ENCODE measurements around the gene ZNF91.

Gene ZNF91

DNA sequence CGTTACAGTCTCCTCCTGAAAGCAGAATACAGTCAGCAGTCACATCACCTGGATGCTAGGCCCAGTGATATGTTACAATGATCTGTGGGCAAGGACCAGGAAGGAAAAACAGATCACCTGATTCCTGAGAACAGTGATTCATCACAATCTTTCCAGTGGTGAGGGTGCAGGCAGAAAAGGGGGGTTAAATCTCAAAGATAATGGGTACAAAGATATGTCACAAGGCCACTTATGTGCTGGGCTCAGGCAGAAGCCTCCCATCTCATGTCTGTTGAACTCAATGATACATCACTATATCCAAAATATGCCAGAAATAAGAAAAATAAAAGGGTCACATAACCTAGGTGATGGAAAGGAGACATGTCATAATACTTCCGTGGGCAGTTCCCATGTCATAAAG lies 10.8 kb upstream of the ZNF91 start:
- no peak overlapping the region for H3K27ac ChIP-seq
- TF ChIP-seq, protein P1, sequence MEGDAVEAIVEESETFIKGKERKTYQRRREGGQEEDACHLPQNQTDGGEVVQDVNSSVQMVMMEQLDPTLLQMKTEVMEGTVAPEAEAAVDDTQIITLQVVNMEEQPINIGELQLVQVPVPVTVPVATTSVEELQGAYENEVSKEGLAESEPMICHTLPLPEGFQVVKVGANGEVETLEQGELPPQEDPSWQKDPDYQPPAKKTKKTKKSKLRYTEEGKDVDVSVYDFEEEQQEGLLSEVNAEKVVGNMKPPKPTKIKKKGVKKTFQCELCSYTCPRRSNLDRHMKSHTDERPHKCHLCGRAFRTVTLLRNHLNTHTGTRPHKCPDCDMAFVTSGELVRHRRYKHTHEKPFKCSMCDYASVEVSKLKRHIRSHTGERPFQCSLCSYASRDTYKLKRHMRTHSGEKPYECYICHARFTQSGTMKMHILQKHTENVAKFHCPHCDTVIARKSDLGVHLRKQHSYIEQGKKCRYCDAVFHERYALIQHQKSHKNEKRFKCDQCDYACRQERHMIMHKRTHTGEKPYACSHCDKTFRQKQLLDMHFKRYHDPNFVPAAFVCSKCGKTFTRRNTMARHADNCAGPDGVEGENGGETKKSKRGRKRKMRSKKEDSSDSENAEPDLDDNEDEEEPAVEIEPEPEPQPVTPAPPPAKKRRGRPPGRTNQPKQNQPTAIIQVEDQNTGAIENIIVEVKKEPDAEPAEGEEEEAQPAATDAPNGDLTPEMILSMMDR (conservative IDR thresholded peaks at IDR 0.05): no peak

DNA sequence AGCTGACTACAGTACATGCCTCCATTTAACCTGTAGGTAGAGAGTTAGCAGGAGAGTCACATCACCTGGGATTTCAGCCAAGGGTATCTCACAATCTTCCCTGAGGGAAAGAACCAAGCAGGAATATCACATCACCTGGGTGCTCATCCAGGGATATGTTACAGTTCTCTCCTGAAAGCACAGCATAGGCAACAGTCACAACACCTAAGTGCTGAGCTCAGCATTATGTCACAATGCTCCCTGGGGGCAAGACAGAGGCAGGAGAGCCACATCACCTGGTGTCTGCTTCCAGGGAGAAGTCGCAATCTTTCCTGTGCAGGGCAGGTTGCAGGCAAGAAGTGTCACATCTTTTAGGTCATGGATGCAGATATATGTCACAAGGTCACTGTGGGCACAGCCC lies 9.4 kb upstream of the ZNF91 start:
- TF ChIP-seq, protein P1 (conservative IDR thresholded peaks at IDR 0.05): no peak

DNA sequence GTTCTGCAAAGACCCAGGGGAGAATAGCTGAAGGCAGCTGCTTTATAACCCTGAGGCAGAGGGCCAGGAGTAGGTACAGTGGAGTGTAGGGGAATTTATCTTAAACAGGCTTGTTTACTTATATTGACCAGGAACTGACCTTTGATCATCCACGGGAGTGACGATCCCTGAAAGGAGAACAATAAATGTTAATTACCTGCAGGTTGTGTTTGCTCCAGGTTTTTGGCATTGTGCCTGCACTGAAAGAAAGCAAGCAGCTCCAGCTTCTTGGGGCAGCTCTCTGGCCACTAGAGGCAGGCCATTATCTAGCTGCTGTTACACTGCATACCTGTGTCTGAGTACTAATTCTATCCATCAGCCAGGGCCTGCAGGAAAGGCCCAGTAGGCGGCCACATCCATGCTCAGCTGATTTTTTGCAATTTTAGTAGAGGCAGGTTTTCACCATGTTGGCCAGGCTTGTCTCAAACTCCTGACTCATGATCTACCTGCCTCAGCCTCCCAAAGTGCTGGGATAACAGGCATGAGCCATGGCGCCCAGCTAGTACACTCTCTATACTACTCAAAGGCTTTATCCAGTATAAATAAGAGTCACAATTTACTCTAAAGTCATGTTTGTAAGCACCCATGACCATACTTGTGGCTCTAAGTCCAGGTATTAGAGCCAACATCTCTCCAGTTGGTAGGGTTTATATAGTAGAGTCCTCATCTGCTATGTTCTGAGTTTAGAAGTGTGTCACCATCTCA lies 8.5 kb upstream of the ZNF91 start:
- H3K27ac ChIP-seq: peak overlapping the region; percentile 72
- TF ChIP-seq, protein P1 (conservative IDR thresholded peaks at IDR 0.05): peak; percentile 81

More for the DNA sequence above, 9.4 kb upstream of the ZNF91 start:
- peak overlapping the region; percentile 72; the same call in 1 of the 2 replicates for H3K27ac ChIP-seq

DNA sequence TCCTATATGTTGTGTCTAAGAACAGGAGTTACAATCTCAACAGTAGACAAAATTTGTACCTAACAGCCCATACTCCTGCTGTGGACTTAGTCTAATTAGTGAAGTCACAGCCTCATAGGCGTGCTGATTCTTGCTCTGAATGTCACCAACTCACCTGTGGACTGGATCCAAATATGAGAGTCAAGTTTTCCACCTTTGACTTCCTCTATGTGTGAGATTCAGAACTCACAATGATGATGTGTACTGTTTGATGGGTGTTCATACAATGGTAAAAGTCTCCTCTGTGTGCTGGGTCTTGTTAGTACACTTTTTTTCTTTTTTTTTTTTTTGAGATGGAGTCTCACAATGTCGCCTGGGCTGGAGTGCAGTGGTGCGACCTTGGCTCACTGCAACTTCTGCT lies 7.8 kb upstream of the ZNF91 start:
- H3K27ac ChIP-seq: peak overlapping the region; percentile 72
- TF ChIP-seq, protein P1 (conservative IDR thresholded peaks at IDR 0.05): no peak

DNA sequence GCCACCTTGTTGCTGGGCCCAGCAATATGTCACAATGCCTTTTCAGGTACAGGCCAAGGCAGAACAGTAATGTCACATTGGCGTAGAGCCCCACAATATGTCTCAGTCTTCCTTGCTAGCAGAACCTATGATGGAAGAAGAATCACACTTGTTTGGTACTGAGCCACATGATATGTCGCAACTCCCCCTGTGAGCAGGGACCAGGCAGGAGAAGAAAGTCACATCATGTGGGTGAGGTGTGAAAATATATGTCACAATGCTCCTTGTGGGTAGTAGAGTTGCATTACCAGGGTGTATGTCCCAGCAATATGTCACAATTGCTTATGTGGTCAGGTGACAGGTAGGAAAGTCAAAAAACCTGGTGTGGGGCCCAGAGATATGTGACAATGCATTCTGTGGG lies 7.1 kb upstream of the ZNF91 start:
- H3K27ac ChIP-seq: peak overlapping the region; percentile 72
- TF ChIP-seq, protein P1 (conservative IDR thresholded peaks at IDR 0.05): no peak

DNA sequence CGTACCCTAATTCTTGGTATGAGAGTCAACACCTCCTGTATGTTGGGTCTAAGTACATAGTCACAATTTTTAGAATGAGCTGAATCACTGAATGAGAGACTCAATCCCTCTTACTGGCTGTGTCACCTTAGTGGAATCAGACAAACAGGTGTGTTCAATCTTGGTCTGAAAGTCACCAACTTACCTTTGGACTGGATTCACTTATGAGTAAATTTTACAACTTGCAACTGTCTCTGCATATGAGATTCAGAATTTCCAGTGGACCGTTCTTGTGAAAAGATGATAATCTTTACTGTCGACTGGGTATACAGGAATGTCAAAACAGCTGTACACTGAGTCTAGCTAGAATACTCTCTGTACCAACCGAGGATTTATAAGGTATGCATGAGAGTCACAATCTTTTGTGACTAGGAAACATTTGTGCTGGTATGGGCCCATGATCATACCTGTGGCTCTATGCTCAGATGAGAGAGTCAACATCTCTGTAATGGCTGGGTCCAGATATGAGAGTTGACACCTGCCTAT lies 5.9 kb upstream of the ZNF91 start:
- no peak overlapping the region for H3K27ac ChIP-seq
- TF ChIP-seq, protein P1 (conservative IDR thresholded peaks at IDR 0.05): no peak

DNA sequence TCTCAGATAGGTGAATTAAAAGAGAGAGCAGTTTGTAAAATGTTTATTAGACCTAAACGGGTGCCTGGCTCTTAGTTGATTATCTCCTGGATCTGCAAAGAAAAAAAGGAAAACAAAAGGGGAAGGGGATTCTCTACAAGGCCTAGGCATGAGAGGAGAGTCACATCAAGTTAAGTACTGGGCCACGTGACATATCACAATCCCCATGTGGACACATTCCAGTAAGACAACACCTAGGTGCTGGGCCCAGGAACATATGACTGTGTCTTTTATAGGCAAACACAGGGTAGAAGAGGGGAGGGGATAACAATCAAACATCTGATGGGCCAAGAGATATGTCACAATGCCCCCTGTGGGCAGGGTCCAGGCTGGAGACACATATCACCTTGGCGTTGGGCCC lies 4.2 kb upstream of the ZNF91 start:
- TF ChIP-seq, protein P1 (conservative IDR thresholded peaks at IDR 0.05): no peak
- H3K27ac ChIP-seq: no peak overlapping the region

DNA sequence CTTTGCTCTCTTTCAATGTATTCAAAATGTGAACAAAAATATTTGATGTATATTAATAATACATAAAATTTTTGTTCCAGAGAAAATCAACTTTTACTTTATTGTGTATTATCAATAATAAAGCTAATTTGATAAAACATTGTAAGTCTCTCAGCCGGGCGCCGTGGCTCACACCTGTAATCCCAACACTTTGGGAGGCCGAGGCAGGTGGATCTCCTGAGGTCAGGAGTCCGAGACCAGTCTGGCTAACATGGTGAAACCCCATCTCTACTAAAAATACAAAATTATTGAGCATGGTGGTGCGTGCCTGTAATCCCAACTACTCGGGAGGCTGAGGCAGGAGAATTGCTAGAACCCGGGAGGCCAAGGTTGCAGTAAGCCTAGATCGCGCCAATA lies 449 bp upstream of the ZNF91 start:
- H3K27ac ChIP-seq: peak overlapping the region; percentile 89

Measured in VCaP (cell line).